Neural cell (in vitro differentiated cells): ENCODE data around the gene SLC22A23. TPM values are rescaled to one million over a fixed set of nuclear protein-coding genes. Genes with fewer than 3 reads are reported as not detected.

Source experiments
- H2AFZ ChIP-seq: fragments of 200-600, 300-800 bp; sonication (generic), shearing (Covaris generic); 2 replicates; pipeline ENCODE4 v1.6.0; 2014; ENCODE audit warnings: low read depth, mild to moderate bottlenecking, antibody characterized with exemption, low read length, moderate library complexity
- H3F3A ChIP-seq: fragments of 200-600 bp; shearing (Covaris generic); 2 replicates; pipeline ENCODE4 v1.6.1; 2016; ENCODE audit warnings: mild to moderate bottlenecking, moderate library complexity, mixed read lengths, antibody characterized with exemption, low read length; ENCODE audit not compliant: insufficient read depth, poor library complexity, severe bottlenecking
- H3K27ac ChIP-seq: fragments of 200-600, 300-800 bp; sonication (generic), shearing (Covaris generic); 2 replicates; pipeline ENCODE4 v1.5.1; 2014; ENCODE audit warnings: mild to moderate bottlenecking, low read length, moderate library complexity
- H3K27me3 ChIP-seq: fragments of 300-800, 200-600 bp; sonication (generic), shearing (Covaris generic); 2 replicates; pipeline ENCODE4 v1.6.0; 2014; ENCODE audit warnings: mild to moderate bottlenecking, low read depth, low read length, moderate library complexity; ENCODE audit not compliant: insufficient read depth
- H3K36me3 ChIP-seq: fragments of 300-800, 200-600 bp; sonication (generic), shearing (Covaris generic); 2 replicates; pipeline ENCODE4 v1.5.1; 2014; ENCODE audit warnings: mild to moderate bottlenecking, antibody characterized with exemption, low read length, moderate library complexity; ENCODE audit not compliant: insufficient read depth
- H3K4me2 ChIP-seq: fragments of 300-800, 200-600 bp; sonication (generic), shearing (Covaris generic); 2 replicates; pipeline ENCODE4 v1.6.0; 2014; ENCODE audit warnings: mild to moderate bottlenecking, low read length
- H3K4me3 ChIP-seq: fragments of 300-800, 200-600 bp; sonication (generic), shearing (Covaris generic); 2 replicates; pipeline ENCODE4 v1.5.1; 2014; ENCODE audit warnings: mild to moderate bottlenecking, low read length, moderate library complexity
- H3K79me2 ChIP-seq: fragments of 200-600 bp; shearing (Covaris generic); replicated peaks from 2 replicates; pipeline ENCODE4 v1.6.0; 2014; ENCODE audit warnings: mild to moderate bottlenecking, low read length, moderate library complexity; ENCODE audit not compliant: insufficient read depth
- H3K9ac ChIP-seq: fragments of 300-800, 200-600 bp; sonication (generic), shearing (Covaris generic); 2 replicates; pipeline ENCODE4 v1.6.1; 2016; ENCODE audit warnings: mild to moderate bottlenecking, low read length, mixed read lengths
- H3K9me2 ChIP-seq: fragments of 200-600 bp; shearing (Covaris generic); 2 replicates; pipeline ENCODE4 v1.6.1; 2016; ENCODE audit warnings: mild to moderate bottlenecking, low read length, mixed read lengths; ENCODE audit not compliant: insufficient read depth
- H3K9me3 ChIP-seq: fragments of 200-600, 300-800 bp; sonication (generic), shearing (Covaris generic); 2 replicates; pipeline ENCODE4 v1.6.1; 2016; ENCODE audit warnings: mild to moderate bottlenecking, mixed run types, low read length, moderate library complexity, mixed read lengths
- H4K20me1 ChIP-seq: fragments of 200-600 bp; shearing (Covaris generic); 2 replicates; pipeline ENCODE4 v1.6.1; 2016; ENCODE audit warnings: mild to moderate bottlenecking, mixed run types; ENCODE audit not compliant: insufficient read depth
- EP300 ChIP-seq: fragments of 450-650 bp; conservative IDR thresholded peaks from 2 replicates; pipeline ENCODE4 v1.6.1; 2014; ENCODE audit warnings: antibody characterized with exemption, mild to moderate bottlenecking, moderate library complexity; ENCODE audit not compliant: poor library complexity, severe bottlenecking
- EZH2 ChIP-seq: fragments of 200-600, 300-800 bp; shearing (Covaris generic), sonication (generic); IDR thresholded peaks from 2 replicates; pipeline ENCODE4 v1.6.1; 2014; ENCODE audit warnings: antibody characterized with exemption, low read length, borderline replicate concordance, mild to moderate bottlenecking; ENCODE audit not compliant: insufficient read depth, poor library complexity, severe bottlenecking
- MXI1 ChIP-seq: fragments of 450-650 bp; conservative IDR thresholded peaks from 2 replicates; pipeline ENCODE4 v1.6.1; 2014; ENCODE audit warnings: antibody characterized with exemption, mild to moderate bottlenecking; ENCODE audit not compliant: poor library complexity, severe bottlenecking
- POLR2AphosphoS5 ChIP-seq: IDR thresholded peaks from 2 replicates; pipeline ENCODE4 v1.6.1; 2012
- RAD21 ChIP-seq: fragments of 450-650 bp; conservative IDR thresholded peaks from 2 replicates; pipeline ENCODE4 v1.6.1; 2014; ENCODE audit warnings: antibody characterized with exemption, mild to moderate bottlenecking, moderate library complexity
- REST ChIP-seq: IDR thresholded peaks from 2 replicates; pipeline ENCODE4 v1.6.1; 2012; ENCODE audit warnings: borderline replicate concordance
- SMC3 ChIP-seq: fragments of 450-650 bp; conservative IDR thresholded peaks from 2 replicates; pipeline ENCODE4 v1.6.1; 2014; ENCODE audit warnings: antibody characterized with exemption, mild to moderate bottlenecking, moderate library complexity; ENCODE audit not compliant: poor library complexity
- TAF1 ChIP-seq: IDR thresholded peaks from 2 replicates; pipeline ENCODE4 v1.6.1; 2012; ENCODE audit warnings: low read depth
- polyA plus RNA-seq: library from polyadenylated mRNA; depleted of rRNA; stranded (reverse); fragments of >200 nt; gene quantifications from 2 replicates; pipeline ENCODE4 v1.2.3, GENCODE V29; 2014
- TF ChIP-seq, protein P1 (sequence below): fragments of 450-650 bp; IDR thresholded peaks from 2 replicates; pipeline ENCODE4 v1.5.1; 2014; ENCODE audit warnings: antibody characterized with exemption, mild to moderate bottlenecking, moderate library complexity; ENCODE audit not compliant: poor library complexity, severe bottlenecking

The SLC22A23 gene
- polyA plus RNA-seq, 1 donor from 2014 or later = 8.8 TPM

DNA sequence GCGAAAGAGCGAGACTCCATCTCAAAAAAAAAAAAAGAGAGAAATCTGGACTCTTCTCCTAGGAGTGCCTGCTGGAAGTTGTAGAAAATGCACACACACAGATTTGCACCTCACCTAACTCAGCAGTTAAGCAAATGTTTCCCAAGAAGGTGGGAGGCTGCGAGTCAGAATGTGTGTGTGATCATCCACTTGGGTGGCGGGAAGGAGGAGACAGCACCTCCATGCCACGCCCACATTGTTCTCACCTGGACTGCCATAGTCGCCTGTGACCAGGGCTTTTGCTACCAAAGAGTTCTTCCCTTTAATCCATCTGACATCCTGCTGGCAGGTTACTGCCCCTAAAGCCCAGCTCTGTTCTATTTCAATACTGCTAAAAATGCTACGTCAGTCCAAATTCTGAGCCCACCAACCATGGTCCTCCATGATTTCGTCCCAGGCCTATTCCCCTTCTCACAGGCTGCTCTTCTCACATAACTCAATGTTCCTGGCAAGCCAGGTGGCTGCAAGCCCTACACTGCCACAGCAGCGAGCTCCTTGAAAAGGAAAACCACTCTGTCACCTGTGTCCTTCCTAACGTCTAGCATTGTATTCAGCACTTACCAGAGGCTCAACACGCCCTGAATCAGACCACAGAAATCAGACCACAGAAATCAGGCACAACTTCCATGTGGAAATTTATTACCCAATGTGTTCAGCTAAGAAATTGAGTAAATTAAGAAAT lies 120.6 kb downstream of the SLC22A23 start:
- Histone ChIP-seq H3K4me3 (no peak overlapping the region), H3F3A (no peaks in the 10 kb centered on the region), H3K4me2 (no peak overlapping the region), H2AFZ (no peak overlapping the region), H4K20me1 (no peaks in the 10 kb centered on the region), H3K27me3 (no peaks in the 10 kb centered on the region), H3K9me2 (no peaks in the 10 kb centered on the region), H3K79me2 (no peaks in the 10 kb centered on the region), H3K9me3 (no peaks in the 10 kb centered on the region), H3K27ac (no peak overlapping the region), H3K9ac (no peak overlapping the region), H3K36me3 (no peaks in the 10 kb centered on the region)
- TF ChIP-seq MXI1 (no peak), EP300 (no peak), TAF1 (no peak), SMC3 (no peak), REST (no peak), POLR2AphosphoS5 (no peak), RAD21 (no peak), EZH2 (no peak)
- TF ChIP-seq, protein P1, sequence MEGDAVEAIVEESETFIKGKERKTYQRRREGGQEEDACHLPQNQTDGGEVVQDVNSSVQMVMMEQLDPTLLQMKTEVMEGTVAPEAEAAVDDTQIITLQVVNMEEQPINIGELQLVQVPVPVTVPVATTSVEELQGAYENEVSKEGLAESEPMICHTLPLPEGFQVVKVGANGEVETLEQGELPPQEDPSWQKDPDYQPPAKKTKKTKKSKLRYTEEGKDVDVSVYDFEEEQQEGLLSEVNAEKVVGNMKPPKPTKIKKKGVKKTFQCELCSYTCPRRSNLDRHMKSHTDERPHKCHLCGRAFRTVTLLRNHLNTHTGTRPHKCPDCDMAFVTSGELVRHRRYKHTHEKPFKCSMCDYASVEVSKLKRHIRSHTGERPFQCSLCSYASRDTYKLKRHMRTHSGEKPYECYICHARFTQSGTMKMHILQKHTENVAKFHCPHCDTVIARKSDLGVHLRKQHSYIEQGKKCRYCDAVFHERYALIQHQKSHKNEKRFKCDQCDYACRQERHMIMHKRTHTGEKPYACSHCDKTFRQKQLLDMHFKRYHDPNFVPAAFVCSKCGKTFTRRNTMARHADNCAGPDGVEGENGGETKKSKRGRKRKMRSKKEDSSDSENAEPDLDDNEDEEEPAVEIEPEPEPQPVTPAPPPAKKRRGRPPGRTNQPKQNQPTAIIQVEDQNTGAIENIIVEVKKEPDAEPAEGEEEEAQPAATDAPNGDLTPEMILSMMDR = no peak

GRCh38 chr6:3335169-3335568 lies 121.7 kb downstream of the SLC22A23 start:
- H3K4me3 ChIP-seq = no peak overlapping the region
- no peaks in the 10 kb centered on the region for H3K9me2 ChIP-seq
- no peaks in the 10 kb centered on the region for H3K36me3 ChIP-seq
- no peaks in the 10 kb centered on the region for H3K79me2 ChIP-seq
- no peaks in the 10 kb centered on the region for H3K9me3 ChIP-seq
- H2AFZ ChIP-seq = no peak overlapping the region
- H3K27me3 ChIP-seq = no peaks in the 10 kb centered on the region
- TF ChIP-seq REST (no peak), EZH2 (no peak), SMC3 (no peak), TAF1 (no peak), POLR2AphosphoS5 (no peak), EP300 (no peak), MXI1 (no peak), RAD21 (no peak)
- TF ChIP-seq, protein P1 = no peak
- H3K4me2 ChIP-seq = no peak overlapping the region
- no peak overlapping the region for H3K9ac ChIP-seq
- no peaks in the 10 kb centered on the region for H4K20me1 ChIP-seq
- H3F3A ChIP-seq = no peaks in the 10 kb centered on the region
- no peak overlapping the region for H3K27ac ChIP-seq
